Neural cell (in vitro differentiated cells): Measurements from ENCODE around the gene OR6N2.

ENCODE experiments used
- EP300 ChIP-seq: fragments of 450-650 bp; conservative IDR thresholded peaks from 2 replicates; pipeline ENCODE4 v1.6.1; 2014; ENCODE audit warnings: antibody characterized with exemption, mild to moderate bottlenecking, moderate library complexity; ENCODE audit not compliant: poor library complexity, severe bottlenecking
- EZH2 ChIP-seq: fragments of 200-600, 300-800 bp; shearing (Covaris generic), sonication (generic); IDR thresholded peaks from 2 replicates; pipeline ENCODE4 v1.6.1; 2014; ENCODE audit warnings: antibody characterized with exemption, low read length, borderline replicate concordance, mild to moderate bottlenecking; ENCODE audit not compliant: insufficient read depth, poor library complexity, severe bottlenecking
- TF ChIP-seq, protein P1 (sequence below): fragments of 450-650 bp; IDR thresholded peaks from 2 replicates; pipeline ENCODE4 v1.5.1; 2014; ENCODE audit warnings: antibody characterized with exemption, mild to moderate bottlenecking, moderate library complexity; ENCODE audit not compliant: poor library complexity, severe bottlenecking

DNA sequence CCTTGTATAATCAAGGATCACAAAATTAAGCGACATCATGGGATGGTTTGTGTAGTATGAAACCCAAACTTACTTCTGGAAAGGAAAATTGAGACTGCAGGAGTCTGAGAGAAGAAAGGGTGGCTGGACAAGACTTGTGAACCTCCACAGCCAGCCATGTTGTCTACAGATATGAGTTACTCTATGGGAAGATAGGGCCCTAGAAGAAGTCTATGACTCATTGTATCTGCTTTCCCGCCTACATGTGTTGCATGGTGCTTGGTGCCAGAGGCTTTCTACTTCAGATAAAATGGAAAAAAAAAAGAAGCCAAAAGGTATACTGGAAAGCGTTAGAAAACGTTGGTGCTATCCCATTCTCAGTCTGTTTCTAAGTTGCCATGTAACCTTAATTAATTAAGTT is 18.7 kb upstream of the OR6N2 start:
- TF ChIP-seq, protein P1, sequence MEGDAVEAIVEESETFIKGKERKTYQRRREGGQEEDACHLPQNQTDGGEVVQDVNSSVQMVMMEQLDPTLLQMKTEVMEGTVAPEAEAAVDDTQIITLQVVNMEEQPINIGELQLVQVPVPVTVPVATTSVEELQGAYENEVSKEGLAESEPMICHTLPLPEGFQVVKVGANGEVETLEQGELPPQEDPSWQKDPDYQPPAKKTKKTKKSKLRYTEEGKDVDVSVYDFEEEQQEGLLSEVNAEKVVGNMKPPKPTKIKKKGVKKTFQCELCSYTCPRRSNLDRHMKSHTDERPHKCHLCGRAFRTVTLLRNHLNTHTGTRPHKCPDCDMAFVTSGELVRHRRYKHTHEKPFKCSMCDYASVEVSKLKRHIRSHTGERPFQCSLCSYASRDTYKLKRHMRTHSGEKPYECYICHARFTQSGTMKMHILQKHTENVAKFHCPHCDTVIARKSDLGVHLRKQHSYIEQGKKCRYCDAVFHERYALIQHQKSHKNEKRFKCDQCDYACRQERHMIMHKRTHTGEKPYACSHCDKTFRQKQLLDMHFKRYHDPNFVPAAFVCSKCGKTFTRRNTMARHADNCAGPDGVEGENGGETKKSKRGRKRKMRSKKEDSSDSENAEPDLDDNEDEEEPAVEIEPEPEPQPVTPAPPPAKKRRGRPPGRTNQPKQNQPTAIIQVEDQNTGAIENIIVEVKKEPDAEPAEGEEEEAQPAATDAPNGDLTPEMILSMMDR: no peak
- TF ChIP-seq EP300: no peak
- TF ChIP-seq EZH2: no peak
